Activated T-helper 1 cell treated with anti-CD3 and anti-CD28 coated beads, Interleukin-12 subunit alpha, Interleukin-12 subunit beta, Interleukin-2, Interleukin-4 antibody, amounts not matched to agents 30 ng/mL and 10 ng/mL and 1 ng/mL, durations not matched to agents 14 hours and 24 hours and 36 hours (primary cell): ENCODE measurements around the gene MAP2K6. TPM values are rescaled to one million over a fixed set of nuclear protein-coding genes. Genes with fewer than 3 reads are reported as not detected.

Source experiments
- DNase-seq: peaks from one replicate; pipeline ENCODE4 v3.0.0; 2021; ENCODE audit warnings: low spot score
- H3K27ac Mint-ChIP-seq: one replicate; pipeline ENCODE4 v1.8.0; 2021; ENCODE audit warnings: mild to moderate bottlenecking, mixed read lengths
- H3K27me3 Mint-ChIP-seq: one replicate; pipeline ENCODE4 v1.8.0; 2022; ENCODE audit warnings: mild to moderate bottlenecking, moderate library complexity, mixed read lengths; ENCODE audit not compliant: insufficient read depth
- H3K36me3 Mint-ChIP-seq: one replicate; pipeline ENCODE4 v1.8.0; 2021; ENCODE audit warnings: low read depth, mixed read lengths
- H3K4me1 Mint-ChIP-seq: one replicate; pipeline ENCODE4 v1.8.0; 2021; ENCODE audit warnings: low read depth, mixed read lengths
- H3K4me3 Mint-ChIP-seq: one replicate; pipeline ENCODE4 v1.8.0; 2021; ENCODE audit warnings: mild to moderate bottlenecking, moderate library complexity, mixed read lengths
- H3K9me3 Mint-ChIP-seq: one replicate; pipeline ENCODE4 v1.8.0; 2021; ENCODE audit warnings: mixed read lengths
- intact Hi-C: fragments of 100-400 bp; cut with micrococcal nuclease; formaldehyde crosslinking; loops from one replicate; pipeline ENCODE4 v1.15.1; 2024
- total RNA-seq: library from RNA; stranded (reverse); gene quantifications from 2 replicates; pipeline ENCODE4 v1.2.3, GENCODE V29; 2022

The MAP2K6 gene
- total RNA-seq, 1 donor from 2014 or later, result 0.88 TPM

DNA sequence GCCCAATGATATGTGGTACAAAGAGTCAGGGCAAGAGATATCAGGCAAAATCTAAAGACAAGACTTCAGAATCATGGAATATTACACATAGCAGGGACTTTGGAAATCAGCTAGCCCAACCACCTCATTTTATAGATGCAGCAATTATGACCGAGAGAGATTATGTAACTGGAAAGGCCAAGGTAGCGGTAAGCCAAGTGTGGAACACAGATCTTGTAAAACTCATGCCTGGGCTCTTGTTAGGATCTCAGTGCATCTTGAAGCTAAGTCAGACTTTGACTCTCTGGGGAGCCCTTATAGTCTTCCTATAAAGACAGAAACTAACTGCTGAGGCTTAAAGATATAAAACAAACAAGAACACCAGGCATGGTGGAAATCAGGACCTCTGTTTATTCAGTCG, 18.6 kb downstream of the MAP2K6 start:
- intact Hi-C loops, result no loop called here
- Mint-ChIP-seq H3K9me3 (no peaks in the 10 kb centered on the region), H3K36me3 (no peaks in the 10 kb centered on the region), H3K27me3 (no peaks in the 10 kb centered on the region), H3K27ac (no peak overlapping the region), H3K4me3 (no peak overlapping the region), H3K4me1 (peaks cover 18% of the 10 kb centered on the region)
- DNase-seq, result no peak

DNA sequence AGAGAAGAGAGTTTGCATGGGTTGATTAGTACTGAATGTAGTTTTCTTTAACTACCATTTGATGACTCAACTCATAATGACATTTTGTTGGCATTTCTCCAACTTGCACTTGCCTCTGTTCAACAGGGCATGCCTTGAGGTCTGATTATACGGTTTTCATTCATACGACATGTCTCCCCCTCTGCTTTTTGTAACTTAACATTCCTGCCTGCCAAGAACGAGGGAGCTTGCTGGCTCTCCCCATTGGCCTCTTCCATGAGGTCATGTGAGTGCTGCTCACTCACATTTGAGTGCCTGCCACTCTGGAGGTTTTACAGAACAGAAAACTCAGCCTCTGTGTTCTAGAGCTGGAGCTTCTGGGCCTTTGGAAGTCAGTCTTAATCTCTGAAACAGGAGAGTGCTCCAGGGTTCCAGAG, 19.7 kb downstream of the MAP2K6 start:
- Mint-ChIP-seq H3K4me3 (no peak overlapping the region), H3K27me3 (no peaks in the 10 kb centered on the region), H3K27ac (no peak overlapping the region), H3K4me1 (peaks cover 19% of the 10 kb centered on the region), H3K36me3 (peaks cover 3% of the 10 kb centered on the region), H3K9me3 (peaks cover 4% of the 10 kb centered on the region)
- DNase-seq, result no peak
- intact Hi-C loops, result no loop called here

- intact Hi-C loops, result no loop called here
- no peak overlapping the region for H3K27ac Mint-ChIP-seq
- peaks cover 9% of the 10 kb centered on the region for H3K4me1 Mint-ChIP-seq
- no peaks in the 10 kb centered on the region for H3K27me3 Mint-ChIP-seq
- no peak overlapping the region for H3K4me3 Mint-ChIP-seq
- H3K9me3 Mint-ChIP-seq, result peaks cover 11% of the 10 kb centered on the region
- peaks cover 7% of the 10 kb centered on the region for H3K36me3 Mint-ChIP-seq
- no peak for DNase-seq
These were observed 21.6 kb downstream of the MAP2K6 start for GRCh38 chr17:69435971-69436696.

DNA sequence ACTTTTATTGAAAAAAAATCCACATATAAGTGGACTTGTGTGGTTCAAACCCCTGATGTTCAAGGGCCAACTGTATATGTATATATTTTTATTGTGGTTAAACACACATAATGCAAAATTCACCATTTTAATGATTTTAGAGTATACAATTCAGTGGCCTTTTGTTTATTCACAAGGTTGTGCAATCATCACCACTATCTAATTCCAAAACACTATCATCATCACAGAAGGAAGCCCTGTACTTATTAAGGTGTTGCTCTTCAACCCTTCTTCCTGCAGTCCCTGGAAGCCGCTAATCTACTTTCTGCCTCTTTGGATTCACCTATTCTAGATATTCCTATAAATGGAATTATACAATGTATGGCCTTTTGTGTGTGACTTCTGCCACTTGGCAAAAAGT, 23.0 kb downstream of the MAP2K6 start:
- intact Hi-C loops, result no loop called here
- H3K9me3 Mint-ChIP-seq, result peaks cover 11% of the 10 kb centered on the region
- H3K36me3 Mint-ChIP-seq, result peaks cover 7% of the 10 kb centered on the region
- no peak for DNase-seq
- H3K27me3 Mint-ChIP-seq, result no peaks in the 10 kb centered on the region
- no peak overlapping the region for H3K27ac Mint-ChIP-seq
- H3K4me3 Mint-ChIP-seq, result no peak overlapping the region
- H3K4me1 Mint-ChIP-seq, result peaks cover 9% of the 10 kb centered on the region

DNA sequence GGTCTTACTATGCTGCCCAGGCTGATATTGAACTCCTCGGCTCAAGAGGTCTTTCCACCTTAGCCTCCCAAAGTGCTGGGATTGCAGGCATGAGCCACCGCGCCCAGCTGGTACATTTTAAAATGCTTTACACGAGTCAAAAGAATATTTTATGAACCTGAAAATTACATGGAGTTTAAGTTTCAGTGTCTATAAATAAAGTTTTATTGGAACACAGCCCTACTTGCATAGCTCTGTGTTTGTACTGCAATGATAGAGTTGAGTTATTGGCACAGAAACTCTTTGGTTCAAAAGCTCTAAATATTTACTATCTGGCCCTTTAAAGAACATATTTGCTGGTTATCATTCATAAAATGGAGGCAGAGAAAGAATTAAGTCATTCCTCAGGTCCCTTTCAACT, 24.3 kb downstream of the MAP2K6 start:
- H3K36me3 Mint-ChIP-seq, result peaks cover 7% of the 10 kb centered on the region
- H3K4me3 Mint-ChIP-seq, result no peak overlapping the region

GRCh38 chr17:69441179-69441578, 26.7 kb downstream of the MAP2K6 start:
- Mint-ChIP-seq H3K9me3 (peaks cover 11% of the 10 kb centered on the region), H3K4me3 (no peak overlapping the region)

More for the DNA sequence above, 24.3 kb downstream of the MAP2K6 start:
- no peak for DNase-seq
- intact Hi-C loops, result no loop called here
- H3K27me3 Mint-ChIP-seq, result no peaks in the 10 kb centered on the region
- peaks cover 9% of the 10 kb centered on the region for H3K4me1 Mint-ChIP-seq
- peaks cover 11% of the 10 kb centered on the region for H3K9me3 Mint-ChIP-seq
- no peak overlapping the region for H3K27ac Mint-ChIP-seq

GRCh38 chr17:69443138-69443537, 28.6 kb downstream of the MAP2K6 start:
- H3K27ac Mint-ChIP-seq, result no peak overlapping the region
- no peak overlapping the region for H3K4me3 Mint-ChIP-seq
- intact Hi-C loops, result no loop called here
- DNase-seq, result no peak
- no peaks in the 10 kb centered on the region for H3K27me3 Mint-ChIP-seq
- peaks cover 7% of the 10 kb centered on the region for H3K36me3 Mint-ChIP-seq
- H3K9me3 Mint-ChIP-seq, result peaks cover 11% of the 10 kb centered on the region
- H3K4me1 Mint-ChIP-seq, result peaks cover 13% of the 10 kb centered on the region

More at GRCh38 chr17:69441179-69441578, 26.7 kb downstream of the MAP2K6 start:
- no peak overlapping the region for H3K27ac Mint-ChIP-seq
- intact Hi-C loops, result no loop called here
- peaks cover 7% of the 10 kb centered on the region for H3K36me3 Mint-ChIP-seq
- no peaks in the 10 kb centered on the region for H3K27me3 Mint-ChIP-seq
- peaks cover 13% of the 10 kb centered on the region for H3K4me1 Mint-ChIP-seq
- no peak for DNase-seq

DNA sequence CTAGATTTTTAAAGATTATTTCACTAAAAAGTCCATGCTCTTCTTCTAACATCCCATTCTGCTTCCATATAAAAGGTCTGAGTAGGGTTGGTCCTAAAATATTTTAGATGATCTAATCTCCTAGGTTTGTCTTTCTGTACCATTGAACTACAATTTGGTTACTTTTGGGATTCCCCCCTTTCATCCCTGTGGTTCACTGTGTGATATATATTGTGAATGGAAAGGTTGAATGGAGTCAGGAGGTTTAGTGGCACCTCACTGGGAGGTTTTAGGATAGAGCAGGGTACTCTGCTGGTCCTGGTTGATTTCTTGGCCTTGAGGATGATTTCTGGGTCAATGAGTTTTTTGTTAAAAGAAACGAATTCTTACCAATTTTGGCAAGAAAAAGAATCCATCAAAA, 29.5 kb downstream of the MAP2K6 start:
- intact Hi-C loops, result no loop called here
- peaks cover 9% of the 10 kb centered on the region for H3K9me3 Mint-ChIP-seq

DNA sequence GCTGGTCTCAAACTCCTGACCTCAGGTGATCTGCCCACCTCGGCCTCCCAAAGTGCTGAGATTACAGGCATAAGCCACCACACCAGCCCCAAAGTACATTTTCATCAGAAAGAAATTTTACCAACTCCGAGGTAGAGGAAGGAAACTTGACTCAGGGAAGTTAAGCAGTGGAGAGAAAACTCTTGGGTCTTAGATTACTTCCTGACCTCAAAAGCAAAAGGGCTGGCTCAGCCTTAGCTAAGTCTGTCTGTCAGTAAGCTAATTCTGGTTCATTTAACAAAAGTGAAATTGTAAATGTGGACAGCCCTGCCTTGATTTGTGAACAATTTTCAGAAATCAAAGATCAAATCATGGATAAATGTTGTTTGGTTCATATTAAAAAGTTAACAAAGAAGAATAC, 30.6 kb downstream of the MAP2K6 start:
- Mint-ChIP-seq H3K4me3 (no peak overlapping the region), H3K27me3 (no peaks in the 10 kb centered on the region), H3K36me3 (peaks cover 3% of the 10 kb centered on the region), H3K27ac (no peak overlapping the region), H3K4me1 (peaks cover 5% of the 10 kb centered on the region), H3K9me3 (peaks cover 7% of the 10 kb centered on the region)
- no peak for DNase-seq
- intact Hi-C loops, result no loop called here

More for the DNA sequence above, 29.5 kb downstream of the MAP2K6 start:
- peaks cover 6% of the 10 kb centered on the region for H3K36me3 Mint-ChIP-seq
- no peaks in the 10 kb centered on the region for H3K27me3 Mint-ChIP-seq
- H3K4me1 Mint-ChIP-seq, result peaks cover 12% of the 10 kb centered on the region
- H3K27ac Mint-ChIP-seq, result no peak overlapping the region
- no peak for DNase-seq
- no peak overlapping the region for H3K4me3 Mint-ChIP-seq

GRCh38 chr17:69447726-69448125, 33.2 kb downstream of the MAP2K6 start:
- H3K36me3 Mint-ChIP-seq, result no peaks in the 10 kb centered on the region
- peaks cover 13% of the 10 kb centered on the region for H3K4me1 Mint-ChIP-seq
- intact Hi-C loops, result no loop called here
- no peak for DNase-seq
- H3K27me3 Mint-ChIP-seq, result no peaks in the 10 kb centered on the region
- H3K4me3 Mint-ChIP-seq, result no peak overlapping the region
- no peak overlapping the region for H3K27ac Mint-ChIP-seq
- no peaks in the 10 kb centered on the region for H3K9me3 Mint-ChIP-seq

- H3K4me1 Mint-ChIP-seq, result peaks cover 13% of the 10 kb centered on the region
- DNase-seq, result no peak
- no peaks in the 10 kb centered on the region for H3K9me3 Mint-ChIP-seq
- no peaks in the 10 kb centered on the region for H3K36me3 Mint-ChIP-seq
- no peak overlapping the region for H3K4me3 Mint-ChIP-seq
- intact Hi-C loops, result no loop called here
- H3K27ac Mint-ChIP-seq, result no peak overlapping the region
- no peaks in the 10 kb centered on the region for H3K27me3 Mint-ChIP-seq
These were observed 34.1 kb downstream of the MAP2K6 start for GRCh38 chr17:69448431-69449102.

GRCh38 chr17:69450131-69450530, 35.6 kb downstream of the MAP2K6 start:
- Mint-ChIP-seq H3K4me1 (peaks cover 10% of the 10 kb centered on the region), H3K9me3 (no peaks in the 10 kb centered on the region), H3K4me3 (no peak overlapping the region), H3K27ac (no peak overlapping the region), H3K27me3 (no peaks in the 10 kb centered on the region), H3K36me3 (no peaks in the 10 kb centered on the region)
- no peak for DNase-seq
- intact Hi-C loops, result no loop called here

GRCh38 chr17:69450918-69451317, 36.4 kb downstream of the MAP2K6 start:
- Mint-ChIP-seq H3K4me1 (peaks cover 8% of the 10 kb centered on the region), H3K27me3 (no peaks in the 10 kb centered on the region), H3K27ac (no peak overlapping the region), H3K36me3 (no peaks in the 10 kb centered on the region), H3K9me3 (no peaks in the 10 kb centered on the region), H3K4me3 (no peak overlapping the region)
- intact Hi-C loops, result no loop called here
- DNase-seq, result no peak
